Left ventricle myocardium superior (tissue), 1 donor: Measurements from ENCODE around the gene TSHZ2. TPM values are rescaled to one million over a fixed set of nuclear protein-coding genes. Genes with fewer than 3 reads are reported as not detected.
"Not testable (repeated sequence)": the region's sequence is repeated elsewhere in the genome, so short reads cannot be mapped to it uniquely, and the experiment has no call there.

Experiments
- ATAC-seq: fragments of 200-7000 bp; cut with Tn5 transposase; one replicate; pipeline ENCODE4 v1.9.1; 2020; ENCODE audit warnings: mild to moderate bottlenecking, moderate library complexity
- DNase-seq: peaks from one replicate; pipeline ENCODE4 v3.0.0-alpha.2; 2020
- intact Hi-C: fragments of 100-400 bp; cut with micrococcal nuclease; formaldehyde crosslinking; loops from one replicate; pipeline ENCODE4 v1.11.0; 2022
- total RNA-seq: library from RNA; stranded (reverse); fragmentation: NEBNext Ultra II Directional; extraction: Animal tissue kit (Norgen Biotek cat#: 25700); gene quantifications from one replicate; pipeline ENCODE4 v1.2.1, GENCODE V29; 2021
- donor health status: DM: no; HTN: yes; CAD: no; lungs with severe emphysema.

Gene TSHZ2
- total RNA-seq, 1 donor from 2014 or later, result 5.2 TPM

DNA sequence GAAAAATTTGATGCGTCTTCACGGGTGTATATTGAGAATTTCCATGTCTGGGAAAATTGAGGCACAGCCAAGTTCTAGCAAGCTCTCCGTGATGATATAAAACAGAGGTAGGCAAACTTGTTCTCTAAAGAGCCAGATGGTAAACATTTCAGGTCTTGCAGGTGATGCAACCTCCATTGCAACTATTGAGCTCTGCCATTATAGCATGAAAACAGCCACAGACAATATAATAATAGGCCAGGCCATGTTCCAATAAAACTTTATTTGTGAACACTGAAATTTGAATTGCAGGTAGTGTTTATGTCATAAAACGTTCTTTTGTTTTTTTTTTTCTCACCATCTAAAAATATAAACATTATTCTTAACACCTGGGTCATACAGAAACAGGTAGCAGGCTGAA, 453.3 kb downstream of the TSHZ2 start:
- intact Hi-C loops, result no loop called here
- ATAC-seq (no peak), DNase-seq (no peak)

DNA sequence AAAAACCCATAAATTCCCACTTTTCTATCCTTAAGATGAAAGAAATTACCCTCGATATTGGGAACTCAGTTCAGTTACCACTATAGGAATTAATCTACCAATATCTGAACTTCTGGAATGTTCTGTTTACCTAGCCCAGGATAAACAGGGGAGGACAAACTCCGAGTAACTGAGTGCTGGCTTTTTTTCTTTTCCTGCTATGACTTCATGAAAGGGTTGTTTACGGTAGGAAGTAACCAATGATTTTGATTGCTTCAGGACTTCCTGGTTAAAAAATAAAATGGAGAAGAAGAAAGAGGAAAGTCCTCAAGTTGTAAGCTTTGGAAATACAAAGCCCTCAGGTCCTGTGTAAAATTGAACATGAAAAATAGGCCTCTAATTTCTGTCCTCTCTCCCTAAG, 453.8 kb downstream of the TSHZ2 start:
- intact Hi-C loops, result no loop called here
- DNase-seq (no peak), ATAC-seq (no peak)

DNA sequence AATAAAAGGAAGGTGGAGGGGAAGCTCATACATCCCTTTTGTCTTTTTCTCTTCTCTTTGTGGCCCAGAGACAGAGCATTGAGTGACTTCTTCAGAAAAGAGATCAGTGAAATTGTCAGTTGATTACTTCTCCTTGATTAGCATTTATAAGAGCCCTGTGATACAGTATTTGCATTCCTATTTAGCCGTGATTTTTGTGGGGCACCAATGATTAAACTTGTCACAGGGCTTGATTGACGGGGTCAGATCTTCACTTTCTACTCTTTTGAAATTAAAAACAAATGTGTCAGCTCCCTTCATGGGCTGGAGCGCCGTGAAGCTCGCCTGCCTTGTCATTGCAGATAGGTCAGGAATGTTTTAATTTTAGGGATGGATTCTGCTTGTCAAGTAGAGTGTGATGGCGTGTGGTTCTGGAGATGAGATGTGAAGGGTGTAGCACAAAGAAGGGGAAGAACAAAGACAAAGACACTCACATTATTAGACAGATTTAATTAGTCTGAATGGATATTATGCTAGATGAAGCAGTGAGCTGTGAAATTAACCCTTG, 454.7 kb downstream of the TSHZ2 start:
- DNase-seq (no peak), ATAC-seq (no peak)
- intact Hi-C loops, result no loop called here

DNA sequence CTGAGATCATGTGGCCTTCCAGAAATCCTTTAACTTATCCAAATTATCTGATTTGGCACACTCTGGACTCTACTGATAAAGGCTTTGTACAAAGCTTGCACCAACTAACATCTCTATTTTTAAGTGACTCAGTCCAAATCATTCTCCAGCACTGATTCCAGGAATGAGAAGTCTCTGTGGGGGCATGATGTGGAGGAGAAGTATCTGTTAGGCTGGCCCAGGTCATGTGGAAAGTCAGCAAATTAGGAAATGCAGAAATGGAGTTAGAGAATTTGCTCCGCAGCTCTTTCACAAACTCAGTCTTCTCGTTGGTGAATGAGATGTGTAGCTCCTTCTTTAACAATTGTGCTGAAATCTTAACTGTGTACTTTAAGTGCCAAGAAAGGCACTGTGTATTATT, 455.8 kb downstream of the TSHZ2 start:
- DNase-seq (no peak), ATAC-seq (no peak)
- intact Hi-C loops, result no loop called here

DNA sequence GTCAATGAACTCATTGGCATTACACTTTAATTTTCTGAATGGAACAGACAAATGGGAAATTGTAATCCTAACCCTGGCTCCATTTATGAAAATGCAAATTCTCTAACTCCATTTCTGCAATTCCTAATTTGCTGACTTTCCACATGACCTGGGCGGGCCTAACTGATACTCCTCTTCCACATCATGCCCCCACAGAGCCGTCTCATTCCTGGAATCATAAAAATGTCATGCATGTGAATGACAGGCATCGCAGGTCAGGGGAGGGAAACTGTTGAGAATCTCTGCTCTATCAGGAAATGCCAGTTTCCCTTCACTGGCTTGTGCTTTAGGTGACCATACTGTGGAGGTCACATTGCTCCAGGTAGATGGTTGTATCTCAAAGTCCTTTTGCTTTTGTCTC, 456.4 kb downstream of the TSHZ2 start:
- no peak for DNase-seq
- ATAC-seq, result no peak
- intact Hi-C loops, result no loop called here

DNA sequence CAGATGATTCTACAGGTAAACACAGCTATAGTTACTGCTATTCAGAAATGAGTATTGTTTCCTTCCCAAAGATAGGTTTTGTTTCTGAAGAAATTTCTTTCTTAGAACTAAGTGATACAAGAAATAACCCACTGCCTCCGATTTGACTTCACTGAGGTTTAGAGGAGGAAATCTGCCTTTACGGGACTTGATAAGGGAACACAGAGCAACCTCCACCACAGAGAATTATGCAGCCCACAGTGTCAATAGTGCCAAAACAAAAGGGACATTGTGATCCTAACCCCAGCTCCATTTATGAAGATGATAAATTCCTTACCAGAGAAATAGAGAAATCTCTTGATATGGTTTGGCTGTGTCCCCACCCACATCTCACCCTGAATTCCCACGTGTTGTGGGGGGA, 456.8 kb downstream of the TSHZ2 start:
- DNase-seq (no peak), ATAC-seq (no peak)
- intact Hi-C loops, result no loop called here

DNA sequence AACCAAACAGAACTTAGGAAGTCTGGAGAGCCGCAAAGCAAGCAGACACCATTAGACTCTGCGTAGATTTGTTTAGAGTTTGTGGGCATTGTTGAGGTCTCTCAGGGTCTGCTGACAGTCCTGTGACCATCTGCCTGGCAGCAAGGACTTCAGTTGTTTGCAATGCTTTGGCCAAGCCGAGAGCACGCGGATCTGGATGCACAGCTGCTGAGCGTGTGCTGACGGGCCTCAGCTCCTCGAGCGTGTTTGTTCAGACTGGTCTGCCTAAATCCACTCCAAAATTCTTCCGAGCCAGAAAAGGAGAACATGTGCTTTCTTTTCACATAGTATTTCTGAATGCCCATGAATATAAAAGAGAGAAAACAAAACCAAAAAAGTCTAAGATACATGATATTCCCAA, 462.5 kb downstream of the TSHZ2 start:
- intact Hi-C loops, result no loop called here
- DNase-seq (peak; percentile 35), ATAC-seq (peak; percentile 73)

DNA sequence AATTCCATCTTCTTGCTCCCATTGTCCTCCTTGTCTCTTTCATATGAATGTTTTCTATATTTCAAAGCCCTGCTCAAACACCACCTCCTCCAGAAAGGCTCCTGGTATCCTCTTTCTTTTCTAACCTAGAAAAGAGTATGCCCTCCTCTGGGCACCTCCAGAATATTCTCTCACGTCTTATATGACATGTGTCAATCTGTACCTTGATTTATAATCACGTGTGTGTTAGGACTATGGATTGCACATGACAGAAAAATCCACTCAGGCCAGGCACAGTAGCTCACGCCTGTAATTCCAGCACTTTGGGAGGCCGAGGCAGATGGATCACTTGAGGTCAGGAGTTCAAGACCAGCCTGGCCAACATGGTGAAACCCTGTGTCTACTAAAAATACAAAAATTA, 464.8 kb downstream of the TSHZ2 start:
- ATAC-seq, DNase-seq, intact Hi-C loops: not testable (repeated sequence)

DNA sequence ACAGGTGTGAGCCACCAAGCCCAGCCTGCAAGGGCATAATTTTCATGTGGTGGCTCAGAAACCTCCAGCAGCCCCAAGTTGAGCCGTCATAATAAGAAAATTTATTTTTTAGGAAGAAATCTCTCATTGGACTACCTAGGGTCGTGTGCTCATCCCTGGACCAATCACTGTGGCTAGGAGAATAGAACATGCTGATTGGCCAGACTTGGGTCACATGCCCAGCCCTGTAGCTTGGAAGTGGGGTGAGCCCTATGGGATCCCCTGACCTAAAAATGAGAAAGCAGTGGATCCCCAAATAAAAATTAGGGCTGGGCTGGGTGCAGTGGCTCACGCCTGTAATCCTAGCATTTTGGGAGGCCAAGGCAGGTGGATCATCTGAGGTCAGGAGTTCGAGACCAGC, 466.2 kb downstream of the TSHZ2 start:
- no peak for DNase-seq
- intact Hi-C loops, result no loop called here
- no peak for ATAC-seq

DNA sequence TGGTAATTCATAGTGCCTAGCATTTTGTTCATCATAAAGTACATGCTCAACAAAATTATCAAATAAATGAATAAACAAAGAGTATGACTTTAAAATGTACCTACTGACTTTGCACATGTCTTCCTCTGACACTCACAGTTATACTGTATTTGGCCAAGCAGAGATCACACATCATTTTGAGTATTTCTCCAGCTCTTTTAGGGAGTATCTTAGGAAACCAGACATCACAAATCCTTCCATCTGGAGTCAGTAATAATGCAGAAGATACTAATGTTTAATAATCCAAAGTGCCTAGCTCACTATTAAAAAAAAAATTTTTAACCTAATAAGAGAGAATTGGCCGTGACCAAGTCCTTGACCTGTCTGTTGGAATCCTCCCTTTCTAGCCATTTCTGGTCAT, 466.9 kb downstream of the TSHZ2 start:
- ATAC-seq (no peak), DNase-seq (no peak)
- intact Hi-C loops, result no loop called here

DNA sequence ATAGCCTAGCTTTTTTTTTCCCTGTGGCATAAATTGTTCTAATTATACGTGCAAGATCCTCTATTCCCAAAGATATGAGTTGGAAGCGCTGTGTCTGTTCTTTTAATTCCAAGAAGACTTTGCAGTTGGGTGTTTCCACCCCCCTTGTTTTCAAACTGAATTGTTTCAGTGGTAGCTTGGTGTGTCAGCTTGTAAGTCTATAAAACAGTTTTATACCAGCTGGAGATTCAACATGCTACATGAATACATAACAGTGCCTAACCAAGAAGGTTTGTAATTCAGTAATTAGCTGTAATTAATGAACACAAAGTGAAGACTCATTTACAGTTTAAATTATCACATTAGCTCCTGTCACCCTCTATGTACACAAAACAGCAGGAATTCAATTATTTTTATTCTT, 467.5 kb downstream of the TSHZ2 start:
- ATAC-seq (no peak), DNase-seq (no peak)
- intact Hi-C loops, result no loop called here

DNA sequence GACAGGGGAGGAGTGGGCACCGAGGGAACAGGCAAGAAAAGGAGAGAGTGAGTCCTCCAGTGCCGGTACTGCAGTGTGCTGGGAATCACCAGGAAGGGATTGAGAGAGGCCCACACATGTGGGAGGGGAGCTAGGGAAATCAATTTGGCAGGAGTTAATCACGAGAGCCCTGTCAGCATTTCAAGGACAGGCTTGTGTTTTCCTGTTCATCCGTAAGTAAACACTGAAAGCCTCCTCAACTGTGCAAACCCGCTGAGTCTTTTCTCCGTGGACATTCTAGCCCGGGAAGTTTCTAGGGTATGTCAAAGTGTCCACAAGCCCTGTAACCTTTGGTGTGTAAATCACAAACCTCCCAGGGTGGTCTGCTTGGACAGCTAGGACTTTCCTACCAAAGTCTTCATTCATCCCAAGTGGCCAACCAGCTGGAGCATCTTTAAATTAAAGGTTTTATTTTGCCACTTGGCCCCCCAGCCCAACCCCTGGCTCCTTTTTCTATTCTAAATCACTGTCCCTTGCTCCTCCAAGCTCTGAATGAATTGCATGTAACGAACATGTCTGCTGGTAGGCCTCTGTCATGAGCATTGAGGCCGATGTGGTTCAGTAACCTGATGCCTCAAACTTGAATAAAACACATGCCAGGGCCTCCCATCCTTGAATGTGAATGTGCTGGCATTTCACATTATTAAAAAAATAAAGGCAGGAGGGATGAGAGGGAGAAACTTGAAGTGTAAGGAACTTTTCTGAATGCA, 472.4 kb downstream of the TSHZ2 start:
- intact Hi-C loops, result no loop called here
- DNase-seq (no peak), ATAC-seq (peak; percentile 57)

DNA sequence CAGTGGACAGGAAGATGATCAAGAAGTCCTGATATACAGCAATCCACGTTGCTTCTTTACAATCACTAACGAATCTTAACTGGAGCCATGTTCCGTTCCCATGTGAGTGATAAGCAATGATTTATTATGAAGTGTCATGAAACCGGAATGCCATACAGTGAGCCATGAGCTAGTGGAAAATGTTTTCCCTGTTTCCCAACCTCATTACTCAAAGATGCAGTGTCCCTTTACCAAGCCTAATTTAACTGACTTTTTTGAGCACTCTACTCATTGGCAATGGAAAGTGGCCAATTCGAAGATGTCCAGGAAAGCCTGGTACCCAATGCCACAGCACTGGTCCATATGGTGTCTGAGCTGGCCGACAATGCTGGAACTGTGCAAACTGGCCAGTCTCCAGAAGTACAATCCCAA, 473.2 kb downstream of the TSHZ2 start:
- DNase-seq, result no peak
- ATAC-seq, result no peak

DNA sequence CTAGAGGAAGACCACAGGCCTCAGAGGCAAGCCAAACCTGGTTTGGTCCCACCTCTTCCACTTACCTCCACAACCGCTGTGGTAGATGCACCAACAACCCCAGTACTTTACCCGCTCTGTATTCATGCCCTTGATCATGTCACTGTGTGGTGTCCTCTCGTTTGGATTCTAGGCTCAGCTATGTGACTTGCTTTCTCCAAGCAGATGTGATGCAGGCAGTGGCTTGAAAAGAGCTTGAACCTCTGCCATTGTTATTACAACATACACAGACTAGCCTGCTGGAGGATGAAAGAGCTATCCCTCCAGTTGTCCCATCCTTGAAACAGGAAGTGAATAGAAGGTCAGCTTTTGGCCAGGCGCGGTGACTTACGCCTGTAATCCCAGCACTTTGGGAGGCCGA, 473.8 kb downstream of the TSHZ2 start:
- intact Hi-C loops, result no loop called here
- DNase-seq (no peak), ATAC-seq (no peak)

More for the DNA sequence above, 473.2 kb downstream of the TSHZ2 start:
- intact Hi-C loops, result no loop called here

DNA sequence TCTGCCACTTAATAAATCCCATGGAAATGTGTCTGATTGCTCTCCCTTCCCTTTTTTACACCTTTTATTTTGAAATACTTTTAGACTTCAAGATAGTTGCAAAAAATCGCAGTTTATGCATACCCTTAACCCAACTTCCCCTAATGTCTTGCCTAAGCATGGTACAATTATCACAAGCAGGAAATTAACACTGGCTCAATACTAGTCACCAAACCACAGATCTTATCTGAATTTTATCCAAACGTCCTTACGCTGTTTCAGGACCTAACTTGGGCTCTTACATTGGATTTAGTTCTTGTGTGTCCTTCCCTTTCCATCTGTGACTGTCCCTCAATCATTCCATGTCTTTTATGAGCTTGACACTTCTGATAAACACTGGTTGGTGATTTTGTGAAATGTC, 475.2 kb downstream of the TSHZ2 start:
- ATAC-seq, result no peak
- intact Hi-C loops, result no loop called here
- DNase-seq, result no peak

DNA sequence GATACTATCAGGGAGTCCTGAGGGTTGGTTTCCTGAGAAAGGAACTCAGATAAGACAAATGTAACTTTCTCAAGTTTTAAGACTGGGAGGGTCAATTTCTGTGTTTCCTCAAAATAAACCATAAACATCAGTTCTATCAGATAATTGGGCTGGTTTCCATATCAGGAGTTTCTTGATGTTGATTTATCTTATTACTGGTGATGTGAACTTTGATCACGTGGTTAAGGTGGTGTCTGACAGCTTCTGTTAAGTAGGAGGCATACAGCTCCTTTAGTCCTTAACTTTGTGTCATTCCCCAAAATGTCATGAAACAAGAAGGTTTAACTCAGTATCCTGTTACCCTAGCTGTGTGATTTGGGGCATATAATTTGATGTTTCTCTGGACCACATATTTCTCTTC, 476.3 kb downstream of the TSHZ2 start:
- no peak for ATAC-seq
- DNase-seq, result no peak
- intact Hi-C loops, result no loop called here

DNA sequence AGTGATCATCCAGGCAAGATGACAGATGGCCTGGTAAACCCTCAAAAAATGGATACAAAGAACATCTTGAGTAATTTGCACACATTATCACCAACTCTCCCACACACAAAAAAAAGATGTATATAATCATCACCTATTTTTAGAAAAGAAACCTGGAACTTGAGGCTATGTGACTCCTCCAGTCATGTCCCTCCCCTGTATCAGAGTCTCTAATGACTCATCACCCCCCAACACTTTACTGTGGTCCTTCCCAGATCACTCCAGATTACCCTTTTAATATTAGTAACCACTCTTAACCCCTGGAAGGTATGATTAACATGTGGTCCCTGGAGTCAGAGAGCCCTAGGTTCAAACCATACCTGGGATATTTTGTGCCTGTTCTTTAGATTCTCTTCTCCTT, 476.7 kb downstream of the TSHZ2 start:
- ATAC-seq (no peak), DNase-seq (no peak)
- intact Hi-C loops, result no loop called here

DNA sequence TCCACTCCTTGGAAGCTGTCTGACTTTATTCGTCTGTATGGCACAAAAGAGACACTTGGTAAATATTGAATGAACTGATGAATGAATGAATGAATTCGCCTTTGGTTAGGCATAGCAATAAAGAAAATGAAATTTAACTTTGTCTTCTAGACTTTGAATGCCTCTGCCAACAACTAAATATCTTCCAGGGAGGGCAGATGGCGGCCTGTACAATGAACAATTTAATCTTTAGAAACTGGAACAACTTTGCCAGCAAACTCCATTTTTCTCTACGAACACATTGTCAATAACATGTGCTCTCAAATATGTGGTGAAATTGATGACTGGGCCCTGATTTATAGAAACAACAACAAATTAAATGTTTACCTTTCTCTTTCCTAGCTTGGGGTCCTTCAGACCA, 480.9 kb downstream of the TSHZ2 start:
- DNase-seq (no peak), ATAC-seq (no peak)
- intact Hi-C loops, result no loop called here

DNA sequence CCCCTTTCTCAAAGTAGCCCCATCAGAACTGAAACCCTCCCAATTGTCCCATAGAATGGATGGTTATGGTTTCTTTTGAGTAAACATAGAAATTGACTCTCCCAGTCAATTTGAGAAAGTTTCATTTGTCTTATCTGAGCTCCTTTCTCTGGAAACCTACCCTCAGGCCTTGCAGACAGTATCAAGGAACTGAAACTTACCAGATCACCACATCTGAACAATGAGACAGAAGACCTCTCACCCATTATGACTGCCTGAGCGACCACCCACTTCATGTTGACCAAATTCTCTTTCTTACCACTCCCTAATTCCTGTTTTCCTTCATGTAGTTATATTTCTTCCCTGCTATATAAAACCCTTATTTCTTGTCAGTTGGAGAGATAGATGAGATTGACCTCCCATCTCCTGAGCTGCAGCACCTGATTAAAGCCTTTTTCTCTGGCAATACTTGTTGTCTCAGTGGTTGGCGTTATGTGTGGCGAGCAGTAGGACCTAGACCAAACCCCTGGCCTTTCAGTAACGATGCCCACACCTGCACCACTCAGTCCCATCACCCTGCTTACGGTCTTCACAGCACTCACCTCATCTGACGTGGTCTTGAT, 482.6 kb downstream of the TSHZ2 start:
- intact Hi-C loops, result no loop called here
- no peak for ATAC-seq

DNA sequence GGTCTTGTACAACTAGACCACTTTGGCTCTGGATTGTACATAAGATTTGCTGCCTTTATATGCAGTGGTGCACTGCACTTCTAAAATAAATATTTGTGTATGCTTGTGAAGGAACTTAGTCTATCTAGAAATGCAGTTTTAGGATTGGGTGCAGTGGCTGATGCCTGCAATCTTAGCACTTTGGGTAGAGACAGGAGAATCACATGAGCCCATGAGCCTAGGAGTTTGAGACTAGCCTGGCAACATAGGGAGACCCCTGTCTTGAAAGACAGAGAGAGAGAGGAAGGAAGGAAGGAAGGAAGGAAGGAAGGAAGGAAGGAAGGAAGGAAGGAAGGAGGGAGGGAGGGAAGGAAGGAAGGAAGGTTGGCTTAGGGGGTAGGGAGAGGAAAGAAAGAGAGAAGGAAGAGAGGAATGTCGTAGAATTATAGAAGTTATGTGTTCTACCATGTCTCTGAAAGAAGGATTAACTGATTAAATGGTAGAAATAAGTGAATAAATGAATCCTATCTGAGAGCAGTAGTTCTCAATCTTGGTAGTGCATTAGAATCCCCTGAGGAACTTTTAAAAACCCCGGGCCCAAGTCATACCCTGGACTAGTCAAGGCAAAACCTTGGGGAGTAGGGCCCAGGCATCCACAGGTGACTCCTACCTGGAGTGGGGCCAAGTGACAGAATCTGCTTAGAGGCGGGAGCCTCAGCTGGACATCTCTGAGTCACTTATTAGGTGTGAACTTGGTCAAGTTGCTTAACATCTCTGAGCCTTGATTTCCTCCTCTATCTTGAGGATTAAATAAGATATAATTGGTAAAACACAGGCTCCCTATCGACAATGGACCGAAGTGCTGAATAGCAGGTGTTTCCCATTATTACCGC, 491.2 kb downstream of the TSHZ2 start:
- intact Hi-C loops, result no loop called here
- DNase-seq (no peak), ATAC-seq (no peak)

More for the DNA sequence above, 482.6 kb downstream of the TSHZ2 start:
- DNase-seq, result no peak
